HEK293 (cell line): Measurements from ENCODE around the gene REX1BD.

Experiments
- BCL11A ChIP-seq: fragments of 450-650 bp; formaldehyde crosslinking; IDR thresholded peaks from 2 replicates; pipeline ENCODE4 v1.5.1; 2016; ENCODE audit warnings: low read depth, missing biosample characterization, missing genetic modification characterization
- ELK4 ChIP-seq: IDR thresholded peaks from 2 replicates; pipeline ENCODE4 v1.6.1; 2011; ENCODE audit warnings: mild to moderate bottlenecking, low read depth, low read length, borderline replicate concordance
- HOXC10 ChIP-seq: sonication (generic); formaldehyde crosslinking; IDR thresholded peaks from 2 replicates; pipeline ENCODE4 v1.8.1; 2023; ENCODE audit warnings: mild to moderate bottlenecking, missing genetic modification reagents
- KLF16 ChIP-seq: fragments of 450-650 bp; formaldehyde crosslinking; IDR thresholded peaks from 2 replicates; pipeline ENCODE4 v1.5.1; 2017; ENCODE audit warnings: missing biosample characterization, missing genetic modification characterization
- KLF17 ChIP-seq: fragments of 450-650 bp; formaldehyde crosslinking; IDR thresholded peaks from 2 replicates; pipeline ENCODE4 v1.5.1; 2016; ENCODE audit warnings: missing biosample characterization, missing genetic modification characterization
- KLF8 ChIP-seq: fragments of 450-650 bp; formaldehyde crosslinking; IDR thresholded peaks from 2 replicates; pipeline ENCODE4 v1.5.1; 2016; ENCODE audit warnings: missing biosample characterization, missing genetic modification characterization
- KLF9 ChIP-seq: fragments of 450-650 bp; formaldehyde crosslinking; IDR thresholded peaks from 2 replicates; pipeline ENCODE4 v1.5.1; 2016; ENCODE audit warnings: missing biosample characterization, missing genetic modification characterization, low read depth
- PBX3 ChIP-seq: sonication (generic); formaldehyde crosslinking; IDR thresholded peaks from 2 replicates; pipeline ENCODE4 v1.8.1; 2022; ENCODE audit warnings: mild to moderate bottlenecking, moderate library complexity, missing genetic modification reagents
- SETDB1 ChIP-seq: IDR thresholded peaks from one replicate; pipeline ENCODE4 v1.6.1; 2017; ENCODE audit warnings: mild to moderate bottlenecking, low read length, moderate library complexity, mixed read lengths; ENCODE audit not compliant: insufficient read length
- ZBTB6 ChIP-seq: fragments of 450-650 bp; formaldehyde crosslinking; IDR thresholded peaks from 2 replicates; pipeline ENCODE4 v1.5.1; 2017; ENCODE audit warnings: missing biosample characterization, missing genetic modification characterization
- ZBTB7A ChIP-seq: fragments of 450-650 bp; formaldehyde crosslinking; IDR thresholded peaks from 2 replicates; pipeline ENCODE4 v1.5.1; 2016; ENCODE audit warnings: low read depth, missing biosample characterization, missing genetic modification characterization
- ZNF138 ChIP-seq: fragments of 450-650 bp; formaldehyde crosslinking; IDR thresholded peaks from 2 replicates; pipeline ENCODE4 v1.5.1; 2016; ENCODE audit warnings: missing biosample characterization, missing genetic modification characterization, borderline replicate concordance
- ZNF174 ChIP-seq: fragments of 450-650 bp; formaldehyde crosslinking; IDR thresholded peaks from 2 replicates; pipeline ENCODE4 v1.5.0; 2017; ENCODE audit warnings: missing biosample characterization, mild to moderate bottlenecking, missing genetic modification characterization
- ZNF19 ChIP-seq: fragments of 450-650 bp; formaldehyde crosslinking; IDR thresholded peaks from 2 replicates; pipeline ENCODE4; 2016; ENCODE audit warnings: missing biosample characterization, missing genetic modification characterization, low read depth
- ZNF2 ChIP-seq: fragments of 450-650 bp; formaldehyde crosslinking; IDR thresholded peaks from 2 replicates; pipeline ENCODE4 v1.5.1; 2016; ENCODE audit warnings: missing biosample characterization, missing genetic modification characterization
- ZNF202 ChIP-seq: fragments of 450-650 bp; formaldehyde crosslinking; IDR thresholded peaks from 2 replicates; pipeline ENCODE4 v1.5.1; 2016; ENCODE audit warnings: missing biosample characterization, missing genetic modification characterization, borderline replicate concordance
- ZNF362 ChIP-seq: fragments of 450-650 bp; formaldehyde crosslinking; IDR thresholded peaks from 2 replicates; pipeline ENCODE4 v1.5.1; 2016; ENCODE audit warnings: missing biosample characterization, missing genetic modification characterization
- ZNF391 ChIP-seq: fragments of 450-650 bp; formaldehyde crosslinking; IDR thresholded peaks from 2 replicates; pipeline ENCODE4 v1.5.1; 2016; ENCODE audit warnings: low read depth, missing biosample characterization, missing genetic modification characterization, borderline replicate concordance
- ZNF433 ChIP-seq: fragments of 450-650 bp; formaldehyde crosslinking; IDR thresholded peaks from 2 replicates; pipeline ENCODE4 v1.5.1; 2016; ENCODE audit warnings: missing biosample characterization, missing genetic modification characterization, low read depth
- ZNF513 ChIP-seq: fragments of 450-650 bp; IDR thresholded peaks from 2 replicates; pipeline ENCODE4 v1.5.1; 2018; ENCODE audit warnings: missing biosample characterization, missing genetic modification characterization
- ZNF596 ChIP-seq: fragments of 450-650 bp; IDR thresholded peaks from 2 replicates; pipeline ENCODE4 v1.5.0; 2018; ENCODE audit warnings: missing biosample characterization, mild to moderate bottlenecking, missing genetic modification characterization, moderate library complexity
- ZNF623 ChIP-seq: fragments of 450-650 bp; formaldehyde crosslinking; IDR thresholded peaks from 2 replicates; pipeline ENCODE4 v1.5.1; 2016; ENCODE audit warnings: missing biosample characterization, missing genetic modification characterization
- ZNF768 ChIP-seq: fragments of 450-650 bp; formaldehyde crosslinking; IDR thresholded peaks from 2 replicates; pipeline ENCODE4 v1.5.1; 2018; ENCODE audit warnings: missing biosample characterization, mild to moderate bottlenecking, missing genetic modification characterization
- ZNF777 ChIP-seq: fragments of 450-650 bp; formaldehyde crosslinking; IDR thresholded peaks from 2 replicates; pipeline ENCODE4 v1.5.1; 2017; ENCODE audit warnings: missing biosample characterization, missing genetic modification characterization, borderline replicate concordance
- ZSCAN16 ChIP-seq: fragments of 450-650 bp; formaldehyde crosslinking; IDR thresholded peaks from 2 replicates; pipeline ENCODE4 v1.5.1; 2016; ENCODE audit warnings: missing biosample characterization, missing genetic modification characterization

Gene REX1BD

GRCh38 chr19:18589380-18590272 lies 1.0 kb downstream of the REX1BD start (continued):
- TF ChIP-seq ZNF513, result no peak
- peak; percentile 87; the same call in 1 of the 2 replicates for TF ChIP-seq ZNF362 (tag by site-specific recombination)
- TF ChIP-seq ZNF174, result no peak
- TF ChIP-seq PBX3 (CRISPR knock-in tag), result peak; percentile 92
- TF ChIP-seq ZNF391 (tag by site-specific recombination), result no peak
- TF ChIP-seq KLF17 (tag by site-specific recombination), result 0 out of 2 replicates have a peak, but pooled peaks have one; percentile 50
- TF ChIP-seq ZNF2 (tag by site-specific recombination), result 0 out of 2 replicates have a peak, but pooled peaks have one; percentile 8
- no peak for TF ChIP-seq ZNF596 (tag by site-specific recombination)
- TF ChIP-seq BCL11A (tag by site-specific recombination), result no peak
- no peak for TF ChIP-seq ZBTB7A (tag by site-specific recombination)
- no peak for TF ChIP-seq ZNF433
- TF ChIP-seq ZNF768, result no peak
- 0 out of 2 replicates have a peak, but pooled peaks have one; percentile 56 for TF ChIP-seq ZSCAN16 (tag by site-specific recombination)
- peak; percentile 42 for TF ChIP-seq KLF9
- TF ChIP-seq HOXC10 (CRISPR knock-in tag), result no peak
- TF ChIP-seq ELK4, result no peak
- peak; percentile 19; the same call in 1 of the 2 replicates for TF ChIP-seq KLF16 (tag by site-specific recombination)
- no peak for TF ChIP-seq ZNF202 (tag by site-specific recombination)
- peak; percentile 27; the same call in 1 of the 2 replicates for TF ChIP-seq KLF8 (tag by site-specific recombination)
- peak; percentile 10; the same call in 1 of the 2 replicates for TF ChIP-seq ZNF777 (tag by site-specific recombination)
- TF ChIP-seq ZNF138 (tag by site-specific recombination), result no peak
- TF ChIP-seq ZNF623 (tag by site-specific recombination), result no peak
- peak; percentile 30 for TF ChIP-seq SETDB1
- peak; percentile 81 for TF ChIP-seq ZBTB6 (tag by site-specific recombination)
- no peak for TF ChIP-seq ZNF19 (tag by site-specific recombination)
